Measurements from ENCODE around the gene ITGB1. TPM values are rescaled to one million over a fixed set of nuclear protein-coding genes. Genes with fewer than 3 reads are reported as not detected.
A peak's percentile ranks its signal among the peaks of the same experiment; 100 is the strongest.
"Not testable (repeated sequence)": the region's sequence is repeated elsewhere in the genome, so short reads cannot be mapped to it uniquely, and the experiment has no call there.

ITGB1 gene
- total RNA-seq, 1 donor from 2014 or later, result 1,069 TPM

DNA sequence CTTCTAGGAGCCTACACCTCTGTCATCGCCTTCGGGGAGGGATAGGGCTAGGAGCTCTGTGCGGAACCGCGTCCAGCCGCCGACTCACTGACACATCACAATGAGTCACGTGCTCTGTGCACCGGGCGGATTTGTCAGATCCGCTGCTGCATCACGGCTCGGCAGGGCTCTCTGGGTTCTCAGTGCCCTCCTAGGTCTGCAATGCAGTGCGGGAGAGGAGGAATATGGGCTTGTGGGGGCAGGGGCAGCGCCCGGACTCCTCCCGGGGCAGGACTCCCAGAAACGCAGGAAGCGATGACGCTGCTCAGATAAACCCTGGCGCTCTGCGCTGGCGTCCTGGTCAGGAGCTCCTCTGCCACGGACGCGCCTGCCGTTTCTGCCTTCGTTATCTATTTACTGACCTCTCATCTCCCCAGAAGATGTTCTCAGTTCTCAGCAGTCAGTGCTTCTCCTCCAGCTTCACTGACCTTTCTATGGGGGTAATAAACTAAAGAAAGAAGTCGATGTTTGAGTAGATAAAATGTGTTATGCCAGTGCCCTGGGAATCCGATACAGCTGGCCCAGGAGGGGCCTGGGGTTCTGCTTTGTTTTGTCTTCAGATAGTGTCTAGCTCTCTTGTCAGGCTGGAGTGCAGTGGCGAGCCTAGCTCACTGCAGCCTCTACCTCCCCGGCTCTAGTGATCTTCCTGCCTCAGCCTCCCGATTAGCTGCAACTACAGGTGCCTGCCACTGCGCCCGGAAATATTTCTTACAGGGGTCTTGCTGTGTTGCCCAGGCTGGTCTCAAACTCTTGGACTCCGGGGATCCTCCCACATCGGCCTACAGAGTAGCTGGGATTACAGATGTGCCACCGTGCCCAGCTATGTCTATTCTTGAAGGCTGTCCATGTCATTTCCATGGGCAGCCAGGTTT, 22.8 kb upstream of the ITGB1 start:
- DNase-seq (ENCODE audit: low read depth in 2 of 2), result peak; percentile 95 to 99

DNA sequence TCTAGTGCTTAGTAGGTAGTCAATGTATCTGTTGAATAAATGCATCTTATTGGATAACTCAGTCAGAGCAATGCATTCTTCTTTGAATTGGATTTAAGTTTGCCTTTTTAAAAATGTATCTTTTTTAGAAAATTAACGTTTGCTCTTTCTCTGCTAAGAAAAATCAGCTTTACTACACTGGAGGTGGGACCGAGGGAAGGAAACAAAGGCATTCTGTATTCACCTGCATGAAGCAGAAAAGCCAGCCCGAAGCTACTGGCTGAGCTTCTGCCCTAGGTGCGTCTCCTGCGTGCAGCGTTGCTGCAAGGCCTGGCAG, 22.2 kb upstream of the ITGB1 start:
- DNase-seq (ENCODE audit: low read depth in 2 of 2), result no peak

DNA sequence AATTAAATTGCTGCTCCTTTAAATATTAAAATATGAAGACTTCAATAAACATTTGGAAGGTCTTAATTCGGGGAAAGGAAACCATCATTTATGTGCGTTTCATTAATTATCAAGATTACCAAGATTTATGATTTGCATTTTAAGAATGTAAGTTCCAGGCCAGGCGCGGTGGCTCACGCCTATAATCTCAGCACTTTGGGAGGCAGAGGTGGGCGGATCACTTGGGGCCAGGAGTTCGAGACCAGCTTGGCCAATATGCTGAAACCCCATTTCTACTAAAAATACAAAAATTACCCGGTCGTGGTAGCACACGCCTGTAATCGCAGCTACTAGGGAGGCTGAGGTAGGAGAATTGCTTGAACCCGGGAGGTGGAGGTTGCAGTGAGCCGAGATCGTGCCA, 21.7 kb upstream of the ITGB1 start:
- DNase-seq (ENCODE audit: low read depth in 2 of 2), result not testable (repeated sequence)

DNA sequence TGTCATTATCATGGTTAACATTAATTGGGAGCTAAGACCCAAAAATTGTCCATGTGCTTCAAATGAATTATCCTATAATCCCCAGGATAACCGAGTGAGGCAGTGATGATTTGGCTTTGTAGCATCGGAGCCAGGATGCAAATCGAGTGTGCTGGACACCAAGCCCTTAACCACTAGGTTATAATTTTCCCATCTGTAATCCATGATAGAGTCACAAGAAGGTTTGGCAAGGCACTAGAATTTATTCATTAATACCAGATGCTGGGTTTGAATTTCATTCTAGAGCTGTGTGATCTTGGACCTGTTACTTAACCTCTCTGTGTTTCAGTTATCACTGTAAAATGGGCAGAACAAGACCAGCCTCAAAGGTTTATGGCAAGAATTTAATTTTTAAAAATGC, 21.0 kb upstream of the ITGB1 start:
- no peak for DNase-seq (ENCODE audit: low read depth in 2 of 2)

DNA sequence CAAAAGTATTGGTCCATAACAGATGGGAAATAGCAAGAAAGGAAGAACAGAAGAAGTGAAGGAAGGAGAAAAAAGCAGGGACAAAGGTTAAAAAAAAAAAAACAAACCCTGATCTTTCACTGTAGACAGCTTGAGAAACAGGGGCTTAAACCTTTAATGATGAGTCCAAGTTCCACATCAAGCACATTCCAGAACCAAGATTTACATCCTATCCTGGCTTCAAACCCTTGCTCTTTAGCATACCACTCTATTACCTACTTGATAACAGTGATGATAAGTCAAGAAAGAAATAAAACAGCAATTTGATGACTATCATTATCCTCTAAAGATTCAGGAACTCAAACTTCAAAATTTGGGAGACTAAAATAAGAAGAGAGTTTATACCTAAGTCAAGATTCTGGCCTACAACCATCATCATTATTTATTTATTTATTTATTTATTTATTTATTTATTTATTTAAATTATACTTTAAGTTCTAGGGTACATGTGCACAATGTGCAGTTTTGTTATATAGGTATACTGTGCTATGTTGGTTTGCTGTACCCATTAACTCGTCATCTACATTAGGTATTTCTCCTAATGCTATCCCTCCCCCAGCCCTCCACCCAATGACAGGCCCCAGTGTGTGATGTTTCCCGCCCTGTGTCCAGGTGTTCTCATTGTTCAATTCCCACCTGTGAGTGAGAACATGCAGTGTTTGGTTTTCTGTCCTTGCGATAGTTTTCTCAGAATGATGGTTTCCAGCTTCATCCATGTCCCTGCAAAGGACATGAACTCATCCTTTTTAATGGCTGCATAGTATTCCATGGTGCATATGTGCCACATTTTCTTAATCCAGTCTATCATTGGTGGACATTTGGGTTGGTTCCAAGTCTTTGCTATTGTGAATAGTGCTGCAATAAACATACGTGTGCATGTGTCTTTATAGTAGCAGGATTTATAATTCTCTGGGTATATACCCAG, 20.1 kb upstream of the ITGB1 start:
- DNase-seq (ENCODE audit: low read depth in 2 of 2), result not testable (repeated sequence)

DNA sequence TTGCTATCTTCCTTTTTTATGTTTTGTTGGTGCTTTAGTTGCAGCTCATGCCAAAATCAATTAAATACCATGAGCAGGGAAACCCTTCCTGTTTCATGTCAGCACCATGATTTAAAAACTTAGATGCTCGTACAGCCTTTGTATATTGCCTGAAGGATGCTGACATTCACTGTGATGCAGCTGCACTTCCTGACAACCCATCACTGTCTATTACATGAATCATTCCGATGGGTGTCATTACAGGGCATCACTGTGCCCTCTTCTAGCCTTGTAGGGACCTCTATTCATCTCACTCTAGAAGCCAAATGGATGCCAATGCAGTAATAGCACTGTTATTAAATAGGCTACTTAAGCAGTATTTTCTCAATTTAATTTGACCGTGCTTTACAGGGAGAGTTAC, 18.3 kb upstream of the ITGB1 start:
- no peak for DNase-seq (ENCODE audit: low read depth in 2 of 2)

DNA sequence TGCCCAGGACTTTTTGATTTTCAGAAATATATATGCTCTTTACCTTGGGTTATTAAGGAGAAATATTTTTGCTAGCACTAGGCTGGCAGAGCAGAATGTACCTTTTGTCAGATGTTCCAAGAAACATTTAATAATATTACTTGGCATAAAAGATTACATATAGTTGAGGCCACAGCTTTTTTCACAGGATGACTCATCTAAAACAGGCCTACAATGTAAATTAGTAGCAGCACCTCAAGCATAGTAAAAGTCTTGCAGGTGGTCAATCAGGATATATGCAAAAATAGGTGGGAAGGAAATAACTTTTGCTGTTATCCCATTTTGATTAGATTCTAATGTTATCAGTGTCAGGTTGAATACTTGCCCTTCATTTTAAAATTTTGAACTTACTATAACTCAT, 14.9 kb upstream of the ITGB1 start:
- no peak for DNase-seq (ENCODE audit: low read depth in 2 of 2)

DNA sequence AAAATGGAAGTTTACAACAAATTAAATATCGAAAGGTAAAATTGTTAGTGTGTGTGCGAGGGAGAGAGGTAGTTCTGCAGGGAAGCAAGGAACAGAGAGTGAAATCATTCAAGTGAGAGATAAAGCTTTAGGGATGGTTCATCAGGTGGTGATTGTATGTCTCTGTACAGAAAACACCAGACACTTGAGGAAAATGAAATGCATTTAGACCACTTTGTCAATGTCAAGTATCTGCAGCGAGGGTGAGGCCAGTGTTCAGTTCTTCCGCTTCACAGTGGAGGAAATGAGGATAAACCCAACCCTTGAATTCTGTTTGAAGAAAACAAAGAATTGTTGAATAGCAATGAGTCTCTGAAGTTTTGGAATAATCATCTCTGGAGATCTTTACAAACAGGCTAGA, 14.4 kb upstream of the ITGB1 start:
- no peak for DNase-seq (ENCODE audit: low read depth in 2 of 2)

DNA sequence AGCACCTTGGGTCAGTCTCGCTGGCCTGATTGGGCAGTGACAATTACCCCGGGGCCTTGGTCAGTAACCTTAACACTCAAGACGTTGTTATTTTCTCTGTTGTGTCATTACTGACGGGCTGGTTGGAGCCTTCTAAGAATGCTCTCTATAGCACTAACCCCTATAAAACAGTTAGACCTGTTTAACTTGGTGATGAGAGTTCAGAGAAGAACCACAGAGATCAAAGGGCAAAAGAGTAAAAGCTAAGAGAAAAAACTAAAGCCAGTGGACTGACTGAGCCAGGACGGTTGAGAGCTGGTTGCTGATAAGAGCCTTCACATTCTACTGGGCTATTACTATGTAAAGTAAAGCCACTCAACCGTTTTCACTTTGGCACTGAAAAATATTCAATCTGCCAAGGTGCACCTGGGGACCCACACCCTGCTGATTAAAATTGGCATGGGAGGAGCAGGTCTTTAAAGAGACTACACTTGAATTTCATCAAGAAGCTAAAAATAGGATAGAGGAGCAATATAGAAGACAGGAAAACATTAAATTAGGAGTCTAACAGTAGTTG, 13.6 kb upstream of the ITGB1 start:
- DNase-seq (ENCODE audit: low read depth in 2 of 2), result no peak

DNA sequence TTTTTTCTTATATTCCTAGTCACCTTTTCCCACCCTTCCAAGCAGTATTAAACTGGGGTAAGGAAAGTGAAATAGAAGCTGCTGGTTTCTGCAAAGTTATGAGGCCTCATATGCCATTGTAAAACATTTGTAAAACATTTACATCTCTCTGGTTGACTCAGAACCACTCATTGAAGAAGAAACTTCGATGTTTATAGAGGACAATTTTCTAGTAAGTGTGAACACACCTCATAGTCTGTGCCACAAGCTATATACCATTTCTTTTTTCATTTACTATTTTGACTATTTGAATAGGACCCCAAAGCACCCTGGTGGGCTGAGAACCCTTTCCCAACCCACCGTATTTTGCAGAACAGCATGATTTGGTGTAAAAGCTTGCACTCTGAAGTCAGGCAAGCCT, 12.9 kb upstream of the ITGB1 start:
- no peak for DNase-seq (ENCODE audit: low read depth in 2 of 2)

DNA sequence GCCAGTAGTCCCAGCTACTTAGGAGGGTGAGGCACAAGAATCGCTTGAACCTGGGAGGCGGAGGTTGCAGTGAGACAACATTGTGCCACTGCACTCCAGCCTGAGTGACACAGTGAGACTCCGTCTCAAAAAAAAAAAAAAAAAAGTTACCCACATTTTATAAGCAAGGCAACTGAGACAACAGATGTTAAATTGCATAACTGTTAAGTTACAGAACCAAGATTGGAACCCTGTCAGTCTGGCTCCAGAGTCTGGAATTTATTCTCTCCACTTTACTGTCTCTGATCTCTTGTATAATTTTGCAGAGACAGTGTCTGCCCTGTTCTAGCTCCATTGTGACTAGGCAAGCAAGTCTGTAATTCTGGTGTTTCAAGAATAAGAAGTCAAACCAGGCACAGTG, 6.2 kb upstream of the ITGB1 start:
- no peak for DNase-seq (ENCODE audit: low read depth in 2 of 2)

DNA sequence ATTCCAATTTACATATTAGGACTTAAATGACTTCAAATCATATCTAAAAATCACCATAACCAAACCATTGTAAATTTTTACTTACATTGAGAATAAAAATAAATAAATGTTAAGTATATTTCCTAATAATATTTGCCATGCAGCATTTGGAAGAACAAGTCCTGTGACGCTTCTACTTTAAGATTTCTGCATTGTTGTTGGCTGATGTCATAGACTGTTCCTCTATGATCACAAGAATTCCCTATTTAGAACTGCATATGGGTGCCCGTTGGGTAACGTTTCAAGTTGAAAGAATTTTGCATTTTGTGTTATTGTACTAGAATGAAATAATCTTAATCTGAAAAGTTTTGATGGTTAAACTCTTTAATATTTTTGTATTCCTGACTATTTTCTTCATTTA, 5.1 kb upstream of the ITGB1 start:
- peak in 1 of 2 donors; percentile 48 for DNase-seq (ENCODE audit: low read depth in 2 of 2)

DNA sequence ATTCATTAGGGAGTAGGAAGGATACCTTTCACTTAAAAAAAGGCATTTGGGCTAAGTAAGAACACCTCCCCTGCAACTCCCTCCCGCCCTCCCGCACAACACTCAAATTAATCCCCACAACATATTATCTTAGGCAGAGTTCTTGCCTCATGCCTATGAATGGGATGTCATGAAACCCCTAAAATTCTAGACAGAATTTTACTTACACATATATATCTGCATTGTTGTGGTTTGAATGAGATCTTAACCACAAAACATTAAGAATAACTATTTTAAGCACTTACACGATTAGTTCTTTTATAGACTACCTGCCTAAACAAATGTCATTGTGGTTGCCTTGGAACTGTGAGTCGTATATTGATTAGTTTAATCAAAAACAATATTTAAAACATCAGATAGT, 4.5 kb upstream of the ITGB1 start:
- DNase-seq (ENCODE audit: low read depth in 2 of 2), result no peak

DNA sequence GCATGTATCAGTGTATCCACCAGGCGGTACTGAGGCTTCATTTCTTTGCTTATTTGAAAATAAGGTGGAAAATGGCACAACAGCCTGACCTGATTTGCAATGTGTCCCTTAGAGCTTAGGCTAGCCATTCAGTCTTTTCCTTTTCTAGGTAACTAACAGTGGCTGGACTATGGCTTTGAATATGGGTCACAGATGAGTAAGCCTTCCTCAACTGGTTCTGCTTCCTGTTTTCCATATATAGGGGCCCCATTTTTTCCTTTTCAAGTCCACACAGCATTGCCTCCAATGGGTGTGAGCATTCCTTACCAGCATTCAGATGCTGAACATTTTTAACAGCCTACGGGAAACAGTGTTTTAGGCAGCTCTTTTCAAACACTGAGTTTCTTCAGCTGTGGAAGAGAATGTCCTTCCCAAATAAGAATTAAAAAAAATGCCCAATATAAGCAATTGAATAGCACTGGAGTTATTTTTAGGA, 3.9 kb upstream of the ITGB1 start:
- peak; percentile 93 to 98 for DNase-seq (ENCODE audit: low read depth in 2 of 2)

DNA sequence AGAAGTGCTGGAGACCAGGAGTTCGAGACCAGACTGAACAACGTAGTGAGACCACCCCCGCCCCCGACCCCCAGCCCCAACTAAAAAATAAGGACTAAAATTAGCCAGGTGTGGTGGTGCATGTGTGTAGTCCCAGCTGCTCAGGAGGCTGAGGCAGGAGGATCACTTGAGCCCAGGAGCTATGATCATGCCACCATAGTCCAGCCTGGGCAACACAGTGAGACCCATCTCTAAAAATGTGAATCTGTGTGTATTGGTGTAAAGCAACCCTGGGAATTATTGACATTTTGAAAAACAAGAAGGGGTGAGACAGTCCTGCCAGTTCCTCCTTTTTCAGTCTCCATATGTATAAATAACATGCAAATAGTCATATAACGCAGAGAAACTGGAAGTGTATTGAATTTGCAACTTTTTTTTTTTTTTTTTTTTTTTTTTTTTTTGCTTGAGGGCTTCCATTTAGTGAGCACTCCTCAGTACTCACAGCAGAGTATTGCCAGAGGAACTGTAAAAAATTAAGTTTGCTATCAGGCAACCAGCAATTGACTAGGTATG, 3.4 kb upstream of the ITGB1 start:
- DNase-seq (ENCODE audit: low read depth in 2 of 2), result no peak

DNA sequence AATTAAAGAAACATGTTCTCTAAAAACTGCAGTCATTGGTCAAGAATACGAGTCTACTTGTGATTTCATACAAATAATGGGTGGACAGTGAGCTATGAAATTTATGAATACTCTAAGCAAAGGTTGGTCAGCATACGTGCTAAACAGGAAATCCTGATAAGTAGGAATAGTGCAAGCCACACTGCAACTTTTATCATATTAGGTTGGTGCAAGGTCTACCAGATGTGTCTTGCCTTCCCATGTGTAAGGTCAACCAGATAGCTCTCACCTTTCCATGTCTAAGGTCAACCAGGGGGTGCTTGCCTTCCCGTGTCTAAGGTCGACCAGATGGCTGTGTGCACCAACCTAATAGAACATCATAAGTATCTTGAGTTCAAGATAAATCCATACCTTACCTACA, 2.0 kb upstream of the ITGB1 start:
- peak in 1 of 2 donors; percentile 37 for DNase-seq (ENCODE audit: low read depth in 2 of 2)

DNA sequence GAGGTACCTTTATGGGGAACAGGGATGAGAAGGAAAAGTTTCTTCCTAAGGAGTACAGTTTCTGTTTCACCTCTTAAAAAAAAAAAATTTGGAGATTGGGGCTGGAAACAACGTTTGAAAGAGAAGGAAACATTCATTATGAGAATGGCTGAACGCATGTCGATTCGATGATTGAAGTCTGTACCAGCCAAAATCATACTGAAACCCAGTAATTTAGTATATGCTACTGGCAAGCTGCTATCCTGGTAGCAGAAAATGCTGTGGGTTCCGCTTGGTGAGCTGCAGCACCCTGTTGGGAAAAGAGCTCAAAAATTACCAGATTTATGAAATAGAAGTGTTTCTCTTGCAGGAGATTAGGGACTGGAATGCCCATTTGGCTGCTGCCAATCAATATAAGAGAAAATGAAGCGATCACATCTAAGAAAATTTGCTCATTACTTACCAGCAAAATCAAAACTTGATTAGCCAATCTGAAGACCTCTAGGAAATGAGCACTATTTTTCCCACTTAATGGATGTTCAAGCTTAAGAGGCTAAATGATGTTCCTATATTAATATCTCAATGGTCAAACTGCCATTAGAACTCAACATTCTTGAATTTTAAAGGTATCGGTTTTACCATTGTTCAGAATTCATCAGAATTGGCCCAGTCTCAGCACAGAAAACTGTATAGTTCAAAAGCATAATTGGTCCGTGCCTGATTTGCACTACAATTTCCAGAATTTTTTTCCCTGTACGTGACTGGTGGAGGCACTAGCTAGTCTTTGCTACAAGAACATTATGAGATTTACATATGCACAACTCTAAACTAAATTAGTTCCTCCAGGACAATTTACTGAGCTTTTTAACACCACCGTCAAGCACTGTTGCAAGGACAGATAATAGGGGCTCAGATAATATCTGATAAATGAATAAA, 1.2 kb upstream of the ITGB1 start:
- DNase-seq (ENCODE audit: low read depth in 2 of 2), result no peak

DNA sequence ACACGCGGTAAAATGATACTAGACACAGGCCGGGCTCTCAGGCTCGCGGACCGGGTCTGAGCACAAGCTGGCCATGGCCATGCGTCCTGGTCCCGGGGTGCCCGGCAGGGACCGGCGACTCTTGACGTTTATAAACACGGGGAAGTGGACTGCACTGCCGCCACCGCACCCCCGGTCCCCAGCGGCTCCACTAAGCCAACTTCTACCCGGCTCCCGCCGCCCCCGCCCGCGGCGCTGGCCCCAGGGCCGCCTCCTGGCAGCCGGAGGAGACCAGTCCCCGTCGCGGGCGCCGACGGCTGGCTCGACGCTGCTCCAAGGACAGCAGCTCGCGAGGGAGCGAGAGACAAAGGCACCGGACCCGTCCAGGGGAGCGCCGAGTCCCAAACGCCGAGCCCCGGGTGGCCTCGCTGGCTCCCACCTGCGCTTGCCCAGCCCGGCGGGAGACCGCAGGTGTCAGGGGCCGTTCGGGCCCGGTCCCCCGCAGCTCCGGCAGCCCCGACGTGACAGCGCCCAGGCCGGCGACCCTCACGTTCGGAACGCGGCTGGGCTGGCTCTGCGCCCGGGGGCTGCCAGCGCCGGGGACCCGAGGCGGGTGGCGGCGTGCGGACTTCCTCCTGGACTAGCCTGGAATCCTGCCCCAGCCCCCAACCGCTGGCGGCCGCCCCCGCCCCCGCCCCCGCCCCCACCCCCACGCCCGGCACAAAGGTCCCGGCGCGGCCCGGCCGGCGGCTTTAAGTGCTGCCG, 517 bp downstream of the ITGB1 start:
- DNase-seq (ENCODE audit: low read depth in 2 of 2), result peak in 1 of 2 donors; percentile 49

DNA sequence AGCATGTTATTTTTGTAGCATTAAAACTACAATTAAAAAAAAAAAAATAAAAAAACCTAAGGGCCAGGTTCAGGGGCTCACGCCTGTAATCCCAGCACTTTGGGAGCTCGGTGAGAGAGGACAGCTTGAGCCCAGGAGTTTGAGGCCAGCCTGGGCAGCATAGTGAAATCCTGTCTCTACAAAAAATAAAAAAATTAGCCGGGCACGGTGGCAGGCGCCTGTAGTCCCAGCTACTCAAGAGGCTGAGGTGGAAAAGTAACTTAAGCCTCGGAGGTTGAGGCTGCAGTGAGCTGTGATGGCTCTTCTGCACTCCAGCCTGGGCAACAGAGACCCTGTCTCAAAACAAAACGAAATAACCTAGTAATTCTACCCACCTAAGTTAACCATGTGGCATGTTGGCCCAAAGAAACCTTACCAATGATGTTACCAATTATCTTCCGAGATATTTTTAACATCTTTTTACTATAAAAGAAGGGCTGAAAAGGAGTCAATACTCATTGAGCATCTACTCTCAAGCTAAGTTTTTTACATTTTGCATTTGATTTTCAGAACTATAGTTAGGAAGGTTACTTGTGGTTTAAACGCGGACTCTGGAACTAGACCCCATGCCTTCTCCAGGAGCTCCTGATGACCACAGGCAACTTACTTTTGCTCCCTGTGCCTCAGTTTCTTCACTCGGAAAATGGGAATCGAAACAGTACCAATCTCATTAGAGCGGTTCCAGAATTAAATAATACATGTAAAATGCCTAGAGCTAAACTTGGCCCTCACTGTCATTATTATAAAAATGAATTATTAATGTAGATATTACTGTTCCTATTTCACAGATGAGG, 1.4 kb downstream of the ITGB1 start:
- no peak for DNase-seq (ENCODE audit: low read depth in 2 of 2)
